Measurements from ENCODE around the gene ITGB5.

Gene ITGB5

GRCh38 chr3:124887177-124887931 lies at the start of gene ITGB5:
Gene ITGB5, minus strand, starts transcription at chr3:124887365. Its CDS starts 365 bp downstream, at chr3:124887000.
- peak; percentile 81 for ATAC-seq
- peaks cover 68% of the 10 kb centered on the region for H3K27me3 Mint-ChIP-seq
- H3K9me3 Mint-ChIP-seq = no peaks in the 10 kb centered on the region
- H3K27ac Mint-ChIP-seq = no peak within 1 kb of the TSS
- peak within 1 kb of the TSS; percentile 80 for H3K4me3 Mint-ChIP-seq
- no peaks in the 10 kb centered on the region for H3K36me3 Mint-ChIP-seq
- H3K4me1 Mint-ChIP-seq = peaks cover 7% of the 10 kb centered on the region

GRCh38 chr3:124935794-124936542 lies 48.8 kb upstream of the ITGB5 start:
- no peak overlapping the region for H3K4me3 Mint-ChIP-seq
- H3K4me1 Mint-ChIP-seq = no peaks in the 10 kb centered on the region
- no peaks in the 10 kb centered on the region for H3K9me3 Mint-ChIP-seq
- H3K36me3 Mint-ChIP-seq = no peaks in the 10 kb centered on the region
- ATAC-seq = no peak
- H3K27ac Mint-ChIP-seq = no peak overlapping the region
- peaks cover 6% of the 10 kb centered on the region for H3K27me3 Mint-ChIP-seq

GRCh38 chr3:124935264-124935663 lies 48.1 kb upstream of the ITGB5 start:
- Mint-ChIP-seq H3K9me3 (no peaks in the 10 kb centered on the region), H3K27me3 (peaks cover 6% of the 10 kb centered on the region), H3K4me1 (no peaks in the 10 kb centered on the region), H3K36me3 (no peaks in the 10 kb centered on the region), H3K4me3 (no peak overlapping the region), H3K27ac (no peak overlapping the region)
- peak; percentile 59 for ATAC-seq

- Mint-ChIP-seq H3K36me3 (no peaks in the 10 kb centered on the region), H3K4me1 (no peaks in the 10 kb centered on the region), H3K9me3 (no peaks in the 10 kb centered on the region), H3K27me3 (peaks cover 6% of the 10 kb centered on the region), H3K27ac (no peak within 1 kb of the TSS), H3K4me3 (no peak within 1 kb of the TSS)
- no peak for ATAC-seq
These were observed 47.4 kb upstream of the ITGB5 start, which contains the start of gene MUC13 for GRCh38 chr3:124934577-124934976. Gene MUC13, minus strand, starts transcription at chr3:124934751. Its CDS starts 39 bp downstream, at chr3:124934712.

- H3K27me3 Mint-ChIP-seq = peaks cover 7% of the 10 kb centered on the region
- H3K27ac Mint-ChIP-seq = no peak overlapping the region
- ATAC-seq = no peak
- no peaks in the 10 kb centered on the region for H3K4me1 Mint-ChIP-seq
- no peaks in the 10 kb centered on the region for H3K36me3 Mint-ChIP-seq
- no peaks in the 10 kb centered on the region for H3K9me3 Mint-ChIP-seq
- no peak overlapping the region for H3K4me3 Mint-ChIP-seq
These were observed 41.4 kb upstream of the ITGB5 start for GRCh38 chr3:124928333-124929202.

- H3K4me1 Mint-ChIP-seq = no peaks in the 10 kb centered on the region
- no peaks in the 10 kb centered on the region for H3K9me3 Mint-ChIP-seq
- peaks cover 11% of the 10 kb centered on the region for H3K27me3 Mint-ChIP-seq
- no peak overlapping the region for H3K4me3 Mint-ChIP-seq
- H3K36me3 Mint-ChIP-seq = no peaks in the 10 kb centered on the region
- no peak overlapping the region for H3K27ac Mint-ChIP-seq
- ATAC-seq = no peak
These were observed 40.4 kb upstream of the ITGB5 start for GRCh38 chr3:124927574-124928045.

- no peak for ATAC-seq
These were observed 39.4 kb upstream of the ITGB5 start for GRCh38 chr3:124926426-124927101.

GRCh38 chr3:124924741-124925140 lies 37.6 kb upstream of the ITGB5 start:
- H3K36me3 Mint-ChIP-seq = no peaks in the 10 kb centered on the region

More at GRCh38 chr3:124926426-124927101, 39.4 kb upstream of the ITGB5 start:
- Mint-ChIP-seq H3K36me3 (no peaks in the 10 kb centered on the region), H3K27ac (no peak overlapping the region), H3K9me3 (no peaks in the 10 kb centered on the region), H3K4me3 (no peak overlapping the region), H3K27me3 (peaks cover 11% of the 10 kb centered on the region), H3K4me1 (no peaks in the 10 kb centered on the region)

GRCh38 chr3:124923833-124924232 lies 36.7 kb upstream of the ITGB5 start:
- no peak for ATAC-seq
- no peaks in the 10 kb centered on the region for H3K9me3 Mint-ChIP-seq
- H3K4me3 Mint-ChIP-seq = no peak overlapping the region
- no peak overlapping the region for H3K27ac Mint-ChIP-seq
- no peaks in the 10 kb centered on the region for H3K36me3 Mint-ChIP-seq
- H3K27me3 Mint-ChIP-seq = peaks cover 16% of the 10 kb centered on the region
- no peaks in the 10 kb centered on the region for H3K4me1 Mint-ChIP-seq

More at GRCh38 chr3:124924741-124925140, 37.6 kb upstream of the ITGB5 start:
- H3K4me3 Mint-ChIP-seq = no peak overlapping the region
- peaks cover 11% of the 10 kb centered on the region for H3K27me3 Mint-ChIP-seq
- no peak for ATAC-seq
- no peaks in the 10 kb centered on the region for H3K4me1 Mint-ChIP-seq
- no peaks in the 10 kb centered on the region for H3K9me3 Mint-ChIP-seq
- no peak overlapping the region for H3K27ac Mint-ChIP-seq

GRCh38 chr3:124920718-124921117 lies 33.6 kb upstream of the ITGB5 start:
- Mint-ChIP-seq H3K9me3 (no peaks in the 10 kb centered on the region), H3K27me3 (peaks cover 43% of the 10 kb centered on the region), H3K36me3 (no peaks in the 10 kb centered on the region), H3K4me3 (no peak overlapping the region), H3K4me1 (no peaks in the 10 kb centered on the region), H3K27ac (no peak overlapping the region)
- ATAC-seq = no peak

- ATAC-seq = no peak
- no peaks in the 10 kb centered on the region for H3K36me3 Mint-ChIP-seq
- no peak overlapping the region for H3K27ac Mint-ChIP-seq
- H3K4me1 Mint-ChIP-seq = no peaks in the 10 kb centered on the region
- H3K9me3 Mint-ChIP-seq = no peaks in the 10 kb centered on the region
- H3K27me3 Mint-ChIP-seq = peaks cover 46% of the 10 kb centered on the region
- H3K4me3 Mint-ChIP-seq = no peak overlapping the region
These were observed 32.6 kb upstream of the ITGB5 start for GRCh38 chr3:124919756-124920155.

GRCh38 chr3:124918524-124918923 lies 31.4 kb upstream of the ITGB5 start:
- ATAC-seq = no peak
- Mint-ChIP-seq H3K27me3 (peaks cover 38% of the 10 kb centered on the region), H3K36me3 (no peaks in the 10 kb centered on the region), H3K4me1 (no peaks in the 10 kb centered on the region), H3K4me3 (no peak overlapping the region), H3K27ac (no peak overlapping the region), H3K9me3 (no peaks in the 10 kb centered on the region)

GRCh38 chr3:124916837-124917409 lies 29.8 kb upstream of the ITGB5 start:
- no peak overlapping the region for H3K27ac Mint-ChIP-seq
- no peak for ATAC-seq

GRCh38 chr3:124915254-124915653 lies 28.1 kb upstream of the ITGB5 start:
- no peak overlapping the region for H3K4me3 Mint-ChIP-seq
- H3K27ac Mint-ChIP-seq = no peak overlapping the region

More at GRCh38 chr3:124916837-124917409, 29.8 kb upstream of the ITGB5 start:
- Mint-ChIP-seq H3K4me1 (no peaks in the 10 kb centered on the region), H3K9me3 (no peaks in the 10 kb centered on the region), H3K27me3 (peaks cover 49% of the 10 kb centered on the region), H3K36me3 (no peaks in the 10 kb centered on the region), H3K4me3 (no peak overlapping the region)

More at GRCh38 chr3:124915254-124915653, 28.1 kb upstream of the ITGB5 start:
- Mint-ChIP-seq H3K27me3 (peaks cover 49% of the 10 kb centered on the region), H3K9me3 (no peaks in the 10 kb centered on the region), H3K4me1 (no peaks in the 10 kb centered on the region), H3K36me3 (no peaks in the 10 kb centered on the region)
- no peak for ATAC-seq
